NAMALWA (cell line): Measurements from ENCODE around the gene ZNF699.
"Not testable (repeated sequence)": the region's sequence is repeated elsewhere in the genome, so short reads cannot be mapped to it uniquely, and the experiment has no call there.

Experiments
- DNase-seq: peaks from one replicate; pipeline ENCODE4 v3.0.0-alpha.2; 2015; ENCODE audit warnings: low spot score

ZNF699 gene

DNA sequence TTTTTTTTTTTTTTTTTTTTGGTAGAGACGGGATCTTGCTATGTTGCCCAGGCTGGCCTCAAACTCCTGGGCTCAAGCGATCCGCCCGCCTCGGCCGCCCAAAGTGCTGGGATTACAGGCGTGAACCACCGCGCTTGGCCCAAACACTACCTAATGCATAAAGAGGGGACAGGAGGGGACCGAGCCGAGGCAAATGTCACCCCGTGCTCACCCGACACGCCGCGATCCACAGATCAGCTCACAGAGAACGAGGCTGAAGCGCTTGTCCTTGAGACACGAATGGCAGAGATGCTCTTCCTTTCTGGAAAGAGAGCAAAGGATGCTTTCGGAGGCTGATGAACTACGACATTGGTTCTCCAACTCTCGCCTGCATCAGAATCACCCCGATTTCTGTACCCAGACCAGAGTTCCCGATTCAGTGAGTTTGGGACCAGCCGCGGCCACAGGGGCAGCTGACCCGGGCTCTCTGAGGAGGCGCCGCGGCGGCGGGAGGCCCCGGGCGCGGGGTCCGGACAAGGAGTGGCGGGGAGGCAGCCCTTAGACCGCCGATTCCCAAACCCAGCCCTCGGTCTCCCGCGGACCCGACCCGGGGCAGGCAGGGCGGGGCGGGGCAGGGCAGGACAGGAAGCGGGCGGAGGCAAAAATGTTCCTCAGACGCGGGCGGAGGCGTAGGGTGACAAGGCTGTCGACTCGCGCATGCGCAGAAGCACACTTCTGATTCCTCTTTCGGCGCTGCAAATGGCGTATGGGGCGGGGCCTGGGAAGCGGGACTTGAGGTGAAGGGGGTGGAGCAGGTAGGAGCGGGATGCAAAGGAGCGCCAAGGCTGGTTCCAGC, at the start of gene ZNF699:
ZNF699 (minus strand) TSS at position 700 of the 835 bp plus-strand sequence. CDS start 4,719 bp downstream, outside the sequence.
- peak; percentile 98 for DNase-seq

GRCh38 chr19:9354651-9355050, 45.0 kb upstream of the ZNF699 start:
- DNase-seq = no peak

GRCh38 chr19:9353011-9353410, 43.4 kb upstream of the ZNF699 start:
- no peak for DNase-seq

- no peak for DNase-seq
Observed at GRCh38 chr19:9352505-9352904, 42.9 kb upstream of the ZNF699 start.

DNA sequence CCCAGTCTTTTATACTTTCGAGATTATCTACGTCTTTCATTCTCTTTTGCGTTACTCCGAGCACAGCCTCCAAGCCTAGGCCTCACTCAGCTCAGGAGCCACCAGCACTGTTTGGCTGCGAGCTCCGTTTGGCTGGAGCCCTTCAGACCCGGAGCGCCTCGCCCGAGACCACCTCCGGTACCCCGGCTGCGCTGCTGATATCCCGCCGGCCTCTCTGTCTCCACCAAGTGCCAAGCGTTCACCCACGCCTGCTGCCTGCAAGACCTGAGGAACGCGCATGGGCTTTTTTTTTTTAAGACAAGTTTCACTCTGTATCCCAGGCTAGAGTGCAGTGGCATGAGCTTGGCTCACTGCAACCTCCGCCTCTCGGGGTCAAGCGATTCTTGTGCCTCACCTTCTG, 39.0 kb upstream of the ZNF699 start:
- DNase-seq = no peak

GRCh38 chr19:9348253-9348652, 38.6 kb upstream of the ZNF699 start:
- no peak for DNase-seq

GRCh38 chr19:9345005-9345404, 35.4 kb upstream of the ZNF699 start:
- no peak for DNase-seq

- DNase-seq = no peak
Observed at GRCh38 chr19:9342610-9343304, 33.1 kb upstream of the ZNF699 start.

GRCh38 chr19:9329999-9330398, 20.4 kb upstream of the ZNF699 start:
- no peak for DNase-seq

GRCh38 chr19:9324584-9324962, 14.9 kb upstream of the ZNF699 start:
- DNase-seq = peak; percentile 22

DNA sequence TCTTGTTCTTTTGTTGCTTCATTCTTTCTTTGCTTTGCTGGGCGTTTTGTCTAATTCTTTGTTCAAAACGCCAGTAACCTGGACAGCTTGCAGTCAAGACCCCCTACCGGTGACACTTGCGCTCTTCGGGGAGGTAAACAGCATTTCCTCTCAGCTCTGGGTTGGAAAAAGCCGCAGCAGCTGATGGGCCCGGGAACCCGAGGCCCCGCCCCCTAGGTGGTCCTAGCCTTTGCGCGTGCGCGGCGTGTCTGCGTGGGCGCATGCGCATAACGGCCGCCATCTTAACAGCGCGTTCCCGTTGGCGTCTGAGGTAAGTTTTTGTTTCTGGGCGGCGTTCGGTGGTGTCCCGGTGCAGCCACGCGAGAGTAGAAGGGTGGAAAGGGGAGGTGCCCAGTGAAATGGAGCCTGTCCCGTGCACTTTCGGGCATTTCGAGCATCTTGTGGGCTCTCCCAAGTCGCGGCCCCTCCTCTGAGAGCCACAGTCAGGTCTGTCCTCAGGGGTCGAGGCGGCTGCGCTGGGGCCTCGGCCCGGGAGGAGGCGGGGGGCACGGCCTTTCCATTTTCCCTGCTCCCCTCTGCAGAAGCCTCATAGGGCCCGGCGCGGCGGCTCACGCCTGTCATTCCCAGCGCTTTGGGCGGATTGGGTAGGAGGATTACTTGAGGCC, 14.4 kb upstream of the ZNF699 start, which contains the start of gene ZNF559:
ZNF559 (plus strand) TSS at position 261 of the 665 bp plus-strand sequence. CDS start 14,371 bp downstream, outside the sequence.
- peak; percentile 97 for DNase-seq

DNA sequence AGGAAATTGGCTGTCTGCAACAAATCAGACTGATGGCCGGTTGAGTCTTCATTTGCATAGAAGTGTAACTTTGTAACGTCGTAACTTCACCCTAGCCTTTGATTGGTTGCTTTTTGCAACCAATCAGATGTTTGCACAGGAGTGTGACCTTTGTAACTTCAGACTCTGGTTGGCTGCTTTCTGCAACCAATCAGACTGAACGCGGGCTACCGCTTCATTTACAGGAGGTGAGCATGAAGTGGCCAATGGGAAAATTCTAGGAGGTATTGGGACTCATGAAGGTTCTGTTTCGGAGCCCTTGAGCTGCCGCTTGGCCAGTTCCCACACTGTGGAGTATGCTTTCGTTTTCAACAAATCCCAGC, 13.9 kb upstream of the ZNF699 start:
- DNase-seq = peak; percentile 93

- not testable (repeated sequence) for DNase-seq
Observed at GRCh38 chr19:9322201-9322600, 12.6 kb upstream of the ZNF699 start.

GRCh38 chr19:9321756-9322155, 12.1 kb upstream of the ZNF699 start:
- not testable (repeated sequence) for DNase-seq

DNA sequence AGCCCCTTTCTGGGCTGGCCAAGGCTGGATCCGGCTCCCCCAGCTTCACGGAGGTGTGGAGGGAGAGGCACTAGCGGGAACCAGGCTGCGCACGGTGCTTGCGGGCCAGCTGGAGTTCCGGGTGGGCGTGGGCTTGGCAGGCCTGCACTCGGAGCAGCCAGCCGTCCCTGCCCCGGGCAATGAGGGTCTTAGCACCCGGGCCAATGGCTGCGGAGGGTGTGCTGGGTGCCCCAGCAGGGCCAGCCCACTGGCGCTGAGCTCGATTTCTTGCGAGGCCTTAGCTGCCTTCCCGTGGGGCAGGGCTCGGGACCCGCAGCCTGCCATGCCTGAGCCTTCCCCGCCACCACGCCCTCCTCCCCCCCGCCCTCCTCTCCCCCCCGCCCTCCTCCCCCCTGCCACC, 11.7 kb upstream of the ZNF699 start:
- DNase-seq = no peak

DNA sequence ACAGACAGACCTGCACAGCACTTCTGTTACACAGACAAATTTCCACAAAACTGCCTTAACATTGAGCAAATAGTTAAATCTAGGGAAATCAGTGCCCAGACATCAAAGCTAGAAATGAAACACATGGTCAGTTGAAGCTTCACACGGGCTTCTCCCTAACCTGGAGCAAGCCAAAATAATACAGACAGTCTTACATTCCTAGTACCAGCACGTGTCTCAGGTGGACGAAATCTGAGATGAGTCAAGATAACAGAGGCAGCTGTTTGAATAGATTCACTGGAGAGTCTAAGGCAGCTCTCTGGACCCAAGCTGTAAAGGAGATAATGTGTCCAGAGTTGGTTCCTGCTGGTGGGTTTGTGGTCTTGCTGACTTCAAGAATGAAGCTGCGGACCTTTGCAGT, 4.1 kb upstream of the ZNF699 start:
- DNase-seq = no peak

GRCh38 chr19:9309974-9310446, 372 bp upstream of the ZNF699 start:
- DNase-seq = no peak

- no peak for DNase-seq
Observed at GRCh38 chr19:9308091-9308770, 1.4 kb downstream of the ZNF699 start.

DNA sequence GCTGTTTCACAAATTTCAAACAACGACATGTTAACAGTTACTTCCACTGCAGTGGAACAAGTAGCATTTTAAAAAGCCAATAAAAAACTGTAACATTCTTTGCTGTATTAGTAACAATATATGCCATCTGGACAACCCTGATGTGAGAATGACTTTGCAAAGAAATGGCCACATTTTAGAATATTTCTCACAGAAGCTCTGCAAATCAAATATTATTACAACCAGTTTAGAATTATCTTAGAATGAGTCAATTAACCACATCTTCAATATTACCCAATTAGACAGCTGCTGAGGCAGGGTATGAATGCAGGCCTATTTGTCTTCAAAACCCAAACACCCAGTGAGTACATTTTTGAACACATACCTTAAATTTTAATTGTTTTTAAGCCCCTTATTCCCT, 3.2 kb downstream of the ZNF699 start:
- DNase-seq = no peak

DNA sequence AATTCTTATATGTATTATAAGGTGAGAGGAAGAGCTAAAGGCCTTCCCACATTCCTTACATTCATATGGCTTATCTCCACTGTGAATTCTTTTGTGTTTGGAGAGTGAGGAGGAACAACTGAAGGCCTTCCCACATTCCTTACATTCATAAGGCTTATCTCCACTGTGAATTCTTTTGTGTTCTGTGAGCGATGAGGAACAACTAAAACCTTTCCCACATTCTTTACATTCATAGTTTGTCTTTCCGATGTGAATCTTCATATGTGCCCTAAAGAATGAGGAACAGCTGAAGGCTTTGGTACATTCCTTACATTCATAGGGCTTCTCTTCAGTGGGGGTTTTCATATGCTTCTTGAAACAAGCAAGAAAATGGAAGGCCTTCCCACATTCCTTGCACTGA, 13.3 kb downstream of the ZNF699 start:
- DNase-seq = no peak

- DNase-seq = no peak
Observed at GRCh38 chr19:9295411-9295849, 14.2 kb downstream of the ZNF699 start.
